ENCODE data around the gene GARIN5B. TPM values are rescaled to one million over a fixed set of nuclear protein-coding genes. Genes with fewer than 3 reads are reported as not detected.

GARIN5B gene
- total RNA-seq, 3 donors from 2014 or later: not detected

DNA sequence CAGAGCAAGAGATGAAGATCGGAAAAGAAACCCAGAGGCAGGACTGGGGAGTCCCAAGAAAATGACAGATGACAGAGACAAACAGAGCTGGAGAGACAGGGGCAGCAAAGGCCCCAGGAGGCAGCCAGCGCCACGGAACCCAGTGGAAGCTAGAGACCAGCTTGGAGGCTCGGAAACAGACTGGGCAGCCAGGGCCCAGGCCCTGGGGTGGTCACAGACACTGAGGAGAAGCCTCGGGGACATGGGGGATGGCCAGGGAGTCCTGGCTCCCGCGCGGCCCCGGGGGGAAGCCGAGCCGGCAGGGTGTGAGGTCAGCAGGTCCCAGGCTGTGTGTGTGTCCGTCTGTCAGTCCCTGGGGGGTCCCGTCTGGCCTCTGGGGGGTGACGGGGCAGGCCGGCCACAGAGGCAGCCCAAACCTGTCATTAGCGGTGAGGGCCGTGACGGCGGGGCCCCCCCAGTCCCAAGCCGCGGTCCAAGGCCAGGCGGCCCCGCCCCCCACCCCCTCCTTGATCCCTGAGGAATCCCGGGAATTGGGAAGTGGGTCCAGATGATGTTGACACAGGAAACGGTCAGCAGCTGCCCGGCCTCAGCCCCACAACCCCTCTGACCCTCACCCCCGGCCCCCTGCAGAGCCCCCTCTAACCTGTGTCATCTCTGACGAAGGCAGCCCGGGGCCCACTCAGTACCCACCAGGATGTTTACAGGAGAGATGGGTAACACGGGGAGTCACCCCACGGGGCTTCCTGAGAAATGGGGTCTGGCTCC lies 11.1 kb upstream of the GARIN5B start:
- Histone ChIP-seq H3K4me1 (ENCODE audit: low read depth) (peaks cover 2% of the 10 kb centered on the region), H3K36me3 (ENCODE audit: low read depth) (no peaks in the 10 kb centered on the region), H3K4me3 (no peak overlapping the region), H3K9me3 (no peaks in the 10 kb centered on the region)
- TF ChIP-seq CTCF (IDR thresholded peaks at IDR 0.05): no peak
- intact Hi-C loops (cut with DNase I, micrococcal nuclease): no loop called here
- ATAC-seq (peak; percentile 3), DNase-seq (no peak)

GRCh38 chr19:55373306-55373992 lies 10.4 kb upstream of the GARIN5B start:
- DNase-seq (no peak), ATAC-seq (peak; percentile 17)

DNA sequence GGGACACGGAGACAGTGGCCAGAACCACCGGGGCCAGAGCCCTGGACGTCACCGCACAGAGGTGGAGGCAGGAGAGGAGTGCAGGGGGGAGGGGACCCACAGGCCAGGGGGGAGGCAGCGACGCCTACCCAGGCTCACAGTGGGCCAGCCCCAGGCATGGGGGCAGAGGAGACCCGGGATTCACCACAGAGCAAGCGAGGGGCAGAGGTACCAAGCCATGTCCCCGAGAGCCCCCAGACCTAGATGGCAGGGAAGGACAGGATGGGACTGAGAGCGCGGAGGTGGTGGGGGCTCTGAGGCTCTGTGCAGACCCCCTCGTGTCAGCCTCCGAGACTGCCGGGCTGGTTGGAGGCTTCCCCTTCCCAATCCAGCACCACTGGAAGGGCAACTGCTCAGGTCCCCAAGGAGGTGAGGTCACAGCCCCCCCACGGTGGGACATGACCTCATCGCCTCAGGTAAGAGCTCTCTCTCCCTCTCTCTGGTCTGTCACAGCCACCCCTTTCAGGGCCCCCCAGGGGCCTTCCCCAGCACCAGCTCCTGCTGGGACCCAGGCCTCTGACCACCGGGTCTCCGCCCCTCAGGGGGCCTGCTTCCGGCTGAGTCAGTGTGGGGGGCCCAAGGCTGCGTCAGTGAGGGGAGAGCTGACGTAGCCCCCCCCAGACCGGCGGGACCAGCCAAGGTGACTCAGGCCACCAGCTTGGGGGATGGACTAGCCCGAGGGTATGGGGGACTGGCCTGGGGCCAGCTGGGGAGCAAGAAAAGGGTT lies 9.4 kb upstream of the GARIN5B start:
- intact Hi-C loops (cut with DNase I, micrococcal nuclease): no loop called here
- Histone ChIP-seq H3K4me1 (ENCODE audit: low read depth) (peaks cover 8% of the 10 kb centered on the region), H3K9me3 (no peaks in the 10 kb centered on the region), H3K4me3 (no peak overlapping the region), H3K36me3 (ENCODE audit: low read depth) (no peaks in the 10 kb centered on the region)
- DNase-seq (no peak), ATAC-seq (no peak)
- TF ChIP-seq CTCF (IDR thresholded peaks at IDR 0.05): no peak

More at GRCh38 chr19:55373306-55373992, 10.4 kb upstream of the GARIN5B start:
- H3K4me3 ChIP-seq: no peak overlapping the region
- no peak for TF ChIP-seq CTCF (IDR thresholded peaks at IDR 0.05)
- H3K9me3 ChIP-seq: no peaks in the 10 kb centered on the region
- H3K36me3 ChIP-seq (ENCODE audit: low read depth): no peaks in the 10 kb centered on the region
- intact Hi-C loops (cut with DNase I, micrococcal nuclease): no loop called here
- H3K4me1 ChIP-seq (ENCODE audit: low read depth): peaks cover 8% of the 10 kb centered on the region

DNA sequence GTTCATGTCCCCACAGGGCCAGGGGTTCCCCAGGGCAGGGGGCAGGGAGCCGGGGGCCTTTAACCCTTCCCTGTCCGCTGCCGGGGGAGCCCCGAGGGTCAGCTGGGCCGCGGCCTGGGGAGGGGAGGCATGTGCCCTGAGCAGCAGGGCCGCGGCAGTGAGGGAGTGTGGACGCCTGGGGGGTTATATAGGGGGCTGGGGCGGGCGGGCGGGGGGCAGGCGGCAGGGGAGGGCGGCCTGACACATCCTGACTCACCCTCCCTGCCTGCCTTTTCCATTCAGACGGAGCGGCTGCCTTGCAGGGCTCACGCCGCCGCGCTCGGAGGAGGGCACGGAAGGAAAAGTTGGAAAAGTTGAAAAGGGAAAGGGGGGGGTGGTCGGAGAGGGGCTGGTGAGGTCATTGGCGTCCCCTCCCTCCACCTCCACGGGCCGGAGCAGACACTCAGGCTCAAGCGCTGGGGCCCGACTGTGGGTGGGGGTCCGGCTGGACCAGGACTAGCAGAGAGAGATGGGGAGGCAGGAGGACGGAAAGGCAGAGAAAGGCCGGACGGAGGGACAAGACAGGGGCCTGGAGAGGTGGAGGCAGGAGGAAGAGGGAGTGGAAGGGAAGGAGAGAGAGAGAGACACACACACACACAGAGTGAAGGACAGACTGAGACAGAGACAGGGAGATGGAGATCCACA lies 7.4 kb upstream of the GARIN5B start, which contains the start of gene IL11:
Gene IL11 (minus strand): TSS at position 159 of the 684 bp plus-strand sequence. CDS start 153 bp downstream, at position 6.
- Histone ChIP-seq H3K36me3 (ENCODE audit: low read depth) (no peaks in the 10 kb centered on the region), H3K4me1 (ENCODE audit: low read depth) (peaks cover 8% of the 10 kb centered on the region), H3K4me3 (no peak within 1 kb of the TSS), H3K9me3 (no peaks in the 10 kb centered on the region)
- peak in 1 of 3 donors; percentile 44 for DNase-seq
- intact Hi-C loops (cut with DNase I, micrococcal nuclease): no loop called here
- no peak for TF ChIP-seq CTCF (IDR thresholded peaks at IDR 0.05)
- no peak for ATAC-seq

DNA sequence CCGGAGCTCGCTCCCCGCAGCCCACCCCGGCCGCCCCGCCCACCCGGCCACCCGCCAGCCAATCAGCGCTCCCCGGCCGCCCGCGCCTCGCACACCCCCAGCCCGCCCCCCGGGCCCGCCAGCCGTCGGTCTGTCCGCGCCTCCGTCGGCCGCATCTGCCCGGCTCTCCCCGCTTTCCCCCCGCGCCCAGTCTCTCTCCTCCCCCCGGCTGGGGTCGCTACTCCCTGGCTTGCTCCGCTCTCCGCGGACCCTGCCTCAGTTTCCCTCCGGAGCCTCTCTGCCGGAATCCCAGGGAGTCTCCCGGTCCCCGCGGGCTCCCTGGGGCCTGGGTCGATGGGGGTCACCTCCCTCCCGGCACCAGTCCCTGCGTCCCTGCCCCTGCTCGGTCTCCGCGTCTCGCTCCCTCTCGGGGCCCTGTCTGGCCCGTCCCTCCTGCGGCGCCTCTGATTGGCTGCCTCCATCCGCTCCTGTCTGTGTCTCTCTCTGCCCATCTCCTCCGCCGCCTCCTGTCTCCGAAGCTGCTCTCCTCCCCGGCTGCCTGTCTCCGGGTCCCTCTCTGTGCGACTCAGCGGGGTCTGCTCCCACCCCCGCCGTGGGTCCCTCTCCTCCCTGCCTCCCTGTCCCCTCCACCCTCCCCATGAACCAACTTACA lies 6.7 kb upstream of the GARIN5B start:
- ATAC-seq (peak; percentile 23), DNase-seq (peak in 1 of 3 donors; percentile 44)
- no peak for TF ChIP-seq CTCF (IDR thresholded peaks at IDR 0.05)
- Histone ChIP-seq H3K4me1 (ENCODE audit: low read depth) (peaks cover 8% of the 10 kb centered on the region), H3K9me3 (no peaks in the 10 kb centered on the region), H3K36me3 (ENCODE audit: low read depth) (no peaks in the 10 kb centered on the region), H3K4me3 (no peak overlapping the region)
- intact Hi-C loops (cut with DNase I, micrococcal nuclease): no loop called here

All from mucosa of descending colon (tissue), 3 donors.